Uterine smooth muscle cell (primary cell): ENCODE results near the gene GOLGA8B. TPM values are rescaled to one million over a fixed set of nuclear protein-coding genes. Genes with fewer than 3 reads are reported as not detected.

Experiments
- total RNA-seq: library from RNA; depleted of rRNA; stranded (reverse); fragments of >200 nt; gene quantifications from 2 replicates; pipeline ENCODE4 v1.2.3, GENCODE V29; 2014

Gene GOLGA8B, protein sequence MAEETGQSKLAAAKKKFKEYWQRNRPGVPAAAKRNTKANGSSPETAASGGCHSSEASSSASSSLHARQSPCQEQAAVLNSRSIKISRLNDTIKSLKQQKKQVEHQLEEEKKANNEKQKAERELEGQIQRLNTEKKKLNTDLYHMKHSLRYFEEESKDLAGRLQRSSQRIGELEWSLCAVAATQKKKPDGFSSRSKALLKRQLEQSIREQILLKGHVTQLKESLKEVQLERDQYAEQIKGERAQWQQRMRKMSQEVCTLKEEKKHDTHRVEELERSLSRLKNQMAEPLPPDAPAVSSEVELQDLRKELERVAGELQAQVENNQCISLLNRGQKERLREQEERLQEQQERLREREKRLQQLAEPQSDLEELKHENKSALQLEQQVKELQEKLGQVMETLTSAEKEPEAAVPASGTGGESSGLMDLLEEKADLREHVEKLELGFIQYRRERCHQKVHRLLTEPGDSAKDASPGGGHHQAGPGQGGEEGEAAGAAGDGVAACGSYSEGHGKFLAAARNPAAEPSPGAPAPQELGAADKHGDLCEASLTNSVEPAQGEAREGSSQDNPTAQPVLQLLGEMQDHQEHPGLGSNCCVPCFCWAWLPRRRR
- total RNA-seq = 18.5 and 26.7 TPM in 2 replicates

DNA sequence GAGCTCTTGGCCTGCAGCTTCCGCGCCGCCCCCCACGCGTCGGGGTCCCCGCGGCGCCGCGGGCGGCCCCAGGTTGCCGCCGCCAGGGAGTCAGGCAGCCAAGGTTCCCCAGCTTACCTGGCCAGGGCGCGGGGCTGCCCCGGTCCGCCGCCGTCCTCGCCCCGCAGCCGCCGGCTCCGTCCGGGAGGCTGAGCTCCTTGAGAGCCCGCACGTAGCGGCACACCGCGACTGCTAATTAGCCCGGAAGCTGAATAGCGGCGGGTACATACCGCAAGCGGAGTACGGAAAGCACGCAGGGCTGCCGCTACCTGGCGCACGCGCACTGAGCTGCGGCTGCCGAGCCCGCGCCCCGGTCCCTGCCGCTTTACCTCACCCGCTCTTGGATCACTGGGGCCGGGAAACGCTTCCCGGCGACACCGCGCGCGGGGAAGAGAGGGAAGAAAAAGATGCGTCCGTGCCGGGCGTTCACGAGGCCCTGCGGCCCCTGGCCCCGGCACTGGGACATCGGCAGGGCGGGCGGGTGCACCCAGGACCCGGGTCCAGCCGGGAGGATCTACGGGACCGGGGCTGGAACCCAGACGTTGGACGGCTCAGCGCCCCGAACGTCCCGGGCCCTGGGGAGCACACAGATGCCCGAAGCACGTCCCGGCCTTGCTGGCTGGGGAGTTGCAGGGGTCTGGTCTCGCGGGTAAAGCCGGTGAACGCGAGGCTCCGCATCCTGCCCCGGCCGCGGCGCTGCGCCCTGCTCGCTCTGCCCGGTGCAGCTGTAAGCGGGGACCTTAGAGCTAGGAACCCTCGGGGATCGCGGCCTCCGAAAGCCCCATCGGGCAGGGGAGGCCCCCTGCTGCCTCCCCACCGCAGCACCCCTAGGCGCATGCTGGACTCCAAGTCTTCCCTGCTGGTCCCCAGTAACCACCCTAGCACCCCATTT, at the start of gene GOLGA8B:
GOLGA8B (minus strand) TSS at position 253 of the 931 bp plus-strand sequence. CDS start 47,739 bp downstream, outside the sequence.

Other genes starting within 250 kb of the GOLGA8B start
- gene SLC12A6, start 245.9 kb downstream of the GOLGA8B start, total RNA-seq = 25.0 and 29.5 TPM in 2 replicates
- gene NOP10, start 240.5 kb downstream of the GOLGA8B start, total RNA-seq = 134 and 210 TPM in 2 replicates
- not detected in 2 replicates for gene NUTM1, start 240.3 kb downstream of the GOLGA8B start, total RNA-seq
- gene LPCAT4, start 216.5 kb downstream of the GOLGA8B start, total RNA-seq = 9.5 and 16.6 TPM in 2 replicates
- gene GOLGA8A, start 145.8 kb downstream of the GOLGA8B start, total RNA-seq = 29.4 and 37.6 TPM in 2 replicates
- gene GJD2, start 171.3 kb upstream of the GOLGA8B start, total RNA-seq = not detected in 2 replicates
- not detected in 2 replicates for gene ACTC1, start 211.9 kb upstream of the GOLGA8B start, total RNA-seq